K562 (cell line): ENCODE results near the gene LPGAT1. TPM values are rescaled to one million over a fixed set of nuclear protein-coding genes. Genes with fewer than 3 reads are reported as not detected.
A peak's percentile ranks its signal among the peaks of the same experiment; 100 is the strongest.

ENCODE experiments used
- CXXC5 ChIP-seq: fragments of 250-450 bp; sonication (Bioruptor Pico); IDR thresholded peaks from 2 replicates; pipeline ENCODE4 v1.8.0; 2022; ENCODE audit warnings: inconsistent platforms, mild to moderate bottlenecking, moderate library complexity
- FOXP4 ChIP-seq: sonication (generic); formaldehyde crosslinking; IDR thresholded peaks from 2 replicates; pipeline ENCODE4 v1.8.0; 2022; ENCODE audit warnings: mild to moderate bottlenecking, missing genetic modification reagents, borderline replicate concordance
- NFATC3 ChIP-seq: fragments of 450-650 bp; IDR thresholded peaks from 2 replicates; pipeline ENCODE4 v1.6.1; 2017; ENCODE audit warnings: mild to moderate bottlenecking
- RAD21 ChIP-seq, 2 experiments: fragments of 250-450 bp in 1 of 2; fragments of 450-650 bp in 1 of 2; sonication (Bioruptor Pico) in 1 of 2; formaldehyde crosslinking in 1 of 2; IDR thresholded peaks in 1 of 2; conservative IDR thresholded peaks in 1 of 2; 2 replicates each; pipeline versions ENCODE4 v1.4.0 to v1.8.0; 2020 to 2022; ENCODE audit warnings: mild to moderate bottlenecking in 2 of 2, moderate library complexity in 1 of 2
- RBM25 ChIP-seq: fragments of 200-400 bp; formaldehyde crosslinking; IDR thresholded peaks from 2 replicates; pipeline ENCODE4 v1.6.1; 2018; ENCODE audit warnings: low read length, low read depth, moderate library complexity; ENCODE audit not compliant: severe bottlenecking
- RREB1 ChIP-seq: fragments of 250-450 bp; sonication (Bioruptor Pico); IDR thresholded peaks from 2 replicates; pipeline ENCODE4 v1.4.0; 2020
- SREBF1 ChIP-seq: fragments of 150-350 bp; IDR thresholded peaks from 2 replicates; pipeline ENCODE4 v1.6.1; 2014; ENCODE audit warnings: antibody characterized with exemption, low read depth, low read length, borderline replicate concordance
- SRSF7 ChIP-seq: fragments of 200-400 bp; formaldehyde crosslinking; optimal IDR thresholded peaks from 2 replicates; pipeline ENCODE3; 2017; ENCODE audit warnings: mild to moderate bottlenecking, low read depth, low read length
- THAP7 ChIP-seq: fragments of 250-450 bp; sonication (Bioruptor Pico); IDR thresholded peaks from 2 replicates; pipeline ENCODE4 v1.5.0; 2021
- ZKSCAN3 ChIP-seq: fragments of 250-450 bp; sonication (Bioruptor Pico); IDR thresholded peaks from 2 replicates; pipeline ENCODE4 v1.4.0; 2020
- ZNF239 ChIP-seq: fragments of 250-450 bp; sonication (Bioruptor Pico); IDR thresholded peaks from 2 replicates; pipeline ENCODE4 v1.4.0; 2020; ENCODE audit warnings: mild to moderate bottlenecking
- ZNF518B ChIP-seq: fragments of 250-450 bp; sonication (Bioruptor Pico); IDR thresholded peaks from 2 replicates; pipeline ENCODE4 v1.5.0; 2021; ENCODE audit warnings: mild to moderate bottlenecking, moderate library complexity
- polyA plus RNA-seq, 8 experiments: library from polyadenylated mRNA; depleted of rRNA in 4 of 8; stranded (reverse) in 5 of 8; unstranded in 3 of 8; fragments of >200 nt; fragmentation: Nextera tagmentation in 2 of 8; fragmentation: Illumina TruSeq in 1 of 8; extraction: Ambion mirVana in 2 of 8; extraction: Trizol in 1 of 8; gene quantifications; 2 replicates each; pipeline versions ENCODE4 v1.2.1 to v1.2.3, GENCODE V29; 2011 to 2014; ENCODE audit warnings: inconsistent platforms in 1 of 8, missing spikeins in 1 of 8
- total RNA-seq, 7 experiments: library from RNA; depleted of rRNA in 6 of 7; stranded (reverse); fragments of >200 nt in 6 of 7; fragmentation: Illumina TruSeq in 2 of 7; extraction: Trizol in 2 of 7; gene quantifications; 2 replicates each; pipeline versions ENCODE4 v1.2.1 to v1.2.3, GENCODE V29; 2011 to 2021; ENCODE audit warnings: low replicate concordance in 1 of 7

Gene LPGAT1
- total and polyA plus RNA-seq, 9 of the 15 experiments (the other 6 are each of a cell fraction or from before 2014, with no cell fraction given): 5.7 to 31.4 (median 16.3) TPM

- TF ChIP-seq RREB1 (CRISPR knock-in tag) (no peak), THAP7 (CRISPR knock-in tag) (no peak), ZNF239 (CRISPR knock-in tag) (no peak; the same call in 1 of the 2 replicates), ZNF518B (CRISPR knock-in tag) (no peak), CXXC5 (CRISPR knock-in tag) (peak; percentile 90), ZKSCAN3 (CRISPR knock-in tag) (no peak), NFATC3 (no peak; the same call in 1 of the 2 replicates), RAD21 (CRISPR knock-in tag; conservative IDR thresholded peaks at IDR 0.05 in 1 of 2, IDR thresholded peaks at IDR 0.05 in 1 of 2) (peak in 1 of 2 experiments; percentile 46; a peak in 2 of 4 replicates), RBM25 (no peak), FOXP4 (CRISPR knock-in tag) (no peak), SRSF7 (no peak), SREBF1 (no peak)
These were observed 108.0 kb downstream of the LPGAT1 start (continued) for GRCh38 chr1:211722277-211723175.
